ENCODE results near the gene CHKA. TPM values are rescaled to one million over a fixed set of nuclear protein-coding genes. Genes with fewer than 3 reads are reported as not detected.

Gene CHKA
- total and polyA plus RNA-seq, 9 of the 15 experiments (the other 6 are each of a cell fraction or from before 2014, with no cell fraction given) = 3.6 to 37.0 (median 30.2) TPM

- TF ChIP-seq ERF (CRISPR knock-in tag; IDR thresholded peaks at IDR 0.05) (no peak), GABPB2 (CRISPR knock-in tag; conservative IDR thresholded peaks at IDR 0.05) (no peak), HES1 (IDR thresholded peaks at IDR 0.05; ENCODE audit: low read depth) (no peak), SMARCA5 (IDR thresholded peaks at IDR 0.05) (peak; percentile 93), KAT7 (CRISPR knock-in tag; IDR thresholded peaks at IDR 0.05; ENCODE audit: borderline replicate concordance) (no peak), ETS2 (tag; IDR thresholded peaks at IDR 0.05; ENCODE audit: borderline replicate concordance, poor library complexity, severe bottlenecking) (no peak), CUX1 (CRISPR knock-in tag; IDR thresholded peaks at IDR 0.05) (no peak), NFIC (IDR thresholded peaks at IDR 0.05) (no peak), MBD2 (IDR thresholded peaks at IDR 0.05; ENCODE audit: borderline replicate concordance, low read depth) (peak; percentile 22; the same call in 1 of the 2 replicates), LEF1 (IDR thresholded peaks at IDR 0.05) (no peak), RBM17 (IDR thresholded peaks at IDR 0.05; ENCODE audit: borderline replicate concordance, low read depth, low read length) (no peak), TCF7 (IDR thresholded peaks at IDR 0.05; ENCODE audit: borderline replicate concordance) (no peak), ZBTB5 (IDR thresholded peaks at IDR 0.05) (no peak), SRSF7 (optimal IDR thresholded peaks at IDR 0.05; ENCODE audit: low read depth, low read length) (no peak), CREB3L1 (IDR thresholded peaks at IDR 0.05; ENCODE audit: borderline replicate concordance, low read depth) (peak; percentile 65; the same call in 1 of the 2 replicates), ZNF197 (CRISPR knock-in tag; IDR thresholded peaks at IDR 0.05; ENCODE audit: low read depth) (no peak), NEUROD1 (IDR thresholded peaks at IDR 0.05; ENCODE audit: borderline replicate concordance, low read depth, low read length, partially characterized antibody) (no peak), ZEB2 (IDR thresholded peaks at IDR 0.05) (no peak)
These were observed 80.9 kb downstream of the CHKA start (continued) for GRCh38 chr11:68040101-68040956.
